HepG2 (cell line): ENCODE data around the gene PLK3. TPM values are rescaled to one million over a fixed set of nuclear protein-coding genes. Genes with fewer than 3 reads are reported as not detected.

ENCODE experiments used
- ATF6 ChIP-seq: sonication (generic); formaldehyde crosslinking; conservative IDR thresholded peaks from 2 replicates; pipeline ENCODE4 v1.4.0; 2020; ENCODE audit warnings: missing genetic modification reagents
- CENPX ChIP-seq: sonication (generic); formaldehyde crosslinking; IDR thresholded peaks from 2 replicates; pipeline ENCODE4 v1.9.0; 2021; ENCODE audit warnings: mild to moderate bottlenecking, missing genetic modification reagents, moderate library complexity
- FOXK1 ChIP-seq: sonication (generic); formaldehyde crosslinking; IDR thresholded peaks from 2 replicates; pipeline ENCODE4 v1.4.0; 2020; ENCODE audit warnings: low read depth, missing genetic modification reagents, borderline replicate concordance
- GLMP ChIP-seq: sonication (generic); formaldehyde crosslinking; IDR thresholded peaks from 2 replicates; pipeline ENCODE4 v1.9.0; 2021; ENCODE audit warnings: missing genetic modification reagents, mild to moderate bottlenecking, borderline replicate concordance
- NAIF1 ChIP-seq: sonication (generic); formaldehyde crosslinking; IDR thresholded peaks from 2 replicates; pipeline ENCODE4 v1.5.0; 2020; ENCODE audit warnings: mild to moderate bottlenecking, missing genetic modification reagents, borderline replicate concordance
- RAD21 ChIP-seq: fragments of 450-650 bp; formaldehyde crosslinking; IDR thresholded peaks from 2 replicates; pipeline ENCODE4 v1.5.0; 2020; ENCODE audit warnings: mild to moderate bottlenecking
- THAP7 ChIP-seq: sonication (generic); formaldehyde crosslinking; IDR thresholded peaks from 2 replicates; pipeline ENCODE4 v1.8.1; 2023; ENCODE audit warnings: mild to moderate bottlenecking, missing genetic modification reagents
- USF2 ChIP-seq, 2 experiments: sonication (generic) in 1 of 2; formaldehyde crosslinking in 1 of 2; IDR thresholded peaks; 2 replicates each; pipeline versions ENCODE4 v1.5.1 to v1.6.1; 2011 to 2020; ENCODE audit warnings: borderline replicate concordance in 1 of 2, low read depth in 1 of 2, low read length in 1 of 2, mild to moderate bottlenecking in 1 of 2, missing genetic modification reagents in 1 of 2, moderate library complexity in 1 of 2
- ZNF253 ChIP-seq: sonication (generic); formaldehyde crosslinking; IDR thresholded peaks from 2 replicates; pipeline ENCODE4 v1.8.0; 2022; ENCODE audit warnings: mild to moderate bottlenecking, missing genetic modification reagents, borderline replicate concordance
- ZNF280D ChIP-seq: sonication (generic); formaldehyde crosslinking; IDR thresholded peaks from 2 replicates; pipeline ENCODE4 v1.5.1; 2020; ENCODE audit warnings: mild to moderate bottlenecking, missing genetic modification reagents
- ZNF292 ChIP-seq: sonication (generic); formaldehyde crosslinking; IDR thresholded peaks from 2 replicates; pipeline ENCODE4 v1.8.1; 2022; ENCODE audit warnings: mild to moderate bottlenecking, low read depth, missing genetic modification reagents, borderline replicate concordance
- ZNF704 ChIP-seq: sonication (generic); formaldehyde crosslinking; IDR thresholded peaks from 2 replicates; pipeline ENCODE4 v1.8.1; 2023; ENCODE audit warnings: mild to moderate bottlenecking, inconsistent platforms, moderate library complexity, missing genetic modification reagents, borderline replicate concordance
- ZNF724P ChIP-seq: sonication (generic); formaldehyde crosslinking; IDR thresholded peaks from 2 replicates; pipeline ENCODE4 v1.8.0; 2022; ENCODE audit warnings: missing genetic modification reagents, borderline replicate concordance
- polyA plus RNA-seq, 8 experiments: library from polyadenylated mRNA; depleted of rRNA in 3 of 8; stranded (reverse) in 7 of 8; unstranded in 1 of 8; fragments of >200 nt; fragmentation: Illumina TruSeq in 4 of 8; extraction: Trizol in 4 of 8; gene quantifications; 2 replicates each; pipeline versions ENCODE4 v1.2.1 to v1.2.3, GENCODE V29; 2011 to 2016; ENCODE audit warnings: low read depth in 4 of 8, missing spikeins in 1 of 8, mixed read lengths in 1 of 8; ENCODE audit not compliant: insufficient read depth in 1 of 8
- total RNA-seq, 5 experiments: library from RNA; depleted of rRNA; stranded (reverse); fragments of >200 nt; fragmentation: Illumina TruSeq; extraction: Trizol; gene quantifications; 2 replicates each; pipeline ENCODE4 v1.2.3, GENCODE V29; 2016; ENCODE audit warnings: low read depth in 1 of 5

PLK3 gene
- total and polyA plus RNA-seq, 2 of the 13 experiments (the other 11 are each of a cell fraction or from before 2014, with no cell fraction given), result 9.8 to 16.9 TPM

GRCh38 chr1:44826375-44827196 lies 26.4 kb downstream of the PLK3 start (continued):
- TF ChIP-seq ZNF280D (CRISPR knock-in tag) (no peak), FOXK1 (no peak; the same call in 1 of the 2 replicates), NAIF1 (CRISPR knock-in tag) (0 out of 2 replicates have a peak, but pooled peaks have one; percentile 67), GLMP (no peak), ZNF704 (CRISPR knock-in tag) (0 out of 2 replicates have a peak, but pooled peaks have one; percentile 30), ZNF253 (CRISPR knock-in tag) (no peak), THAP7 (CRISPR knock-in tag) (no peak), ZNF724P (CRISPR knock-in tag) (no peak), ZNF292 (CRISPR knock-in tag) (peak; percentile 41; the same call in 1 of the 2 replicates), ATF6 (CRISPR knock-in tag) (no peak; the same call in 1 of the 2 replicates), CENPX (CRISPR knock-in tag) (no peak), RAD21 (CRISPR knock-in tag) (peak; percentile 22; the same call in 1 of the 2 replicates), USF2 (IDR thresholded peaks at IDR 0.05; ENCODE audit: low read depth, low read length) (no peak), USF2 (CRISPR knock-in tag; IDR thresholded peaks at IDR 0.05; ENCODE audit: borderline replicate concordance) (no peak; the same call in 1 of the 2 replicates)
